ENCODE results near the gene CYP4A22. TPM values are rescaled to one million over a fixed set of nuclear protein-coding genes. Genes with fewer than 3 reads are reported as not detected.
"Not testable (repeated sequence)": the region's sequence is repeated elsewhere in the genome, so short reads cannot be mapped to it uniquely, and the experiment has no call there.

Gene CYP4A22
- total RNA-seq, 1 donor from 2014 or later: not detected

DNA sequence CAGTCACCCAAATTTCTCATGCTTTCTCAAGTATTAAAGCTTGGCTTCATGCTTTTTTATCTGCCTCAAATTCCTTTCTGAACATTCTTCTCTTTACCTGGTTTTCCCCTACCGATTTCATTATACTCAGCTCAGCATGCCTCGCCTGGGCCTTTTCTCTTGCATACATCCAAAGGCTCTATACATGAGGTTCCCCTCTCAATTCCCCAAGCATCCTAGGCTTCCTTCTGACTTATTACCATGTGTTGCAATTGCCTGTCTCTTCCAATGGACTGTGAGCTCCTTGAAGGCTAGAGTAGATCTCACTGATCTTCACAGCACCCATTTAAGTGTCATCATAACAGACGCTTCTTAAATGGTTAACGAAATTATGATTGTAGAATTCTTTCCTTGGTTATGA is 24.1 kb upstream of the CYP4A22 start:
- Mint-ChIP-seq H3K4me1 (ENCODE audit: unreplicated experiment) (no peaks in the 10 kb centered on the region), H3K27me3 (ENCODE audit: unreplicated experiment) (no peaks in the 10 kb centered on the region), H3K4me3 (ENCODE audit: unreplicated experiment) (no peak overlapping the region), H3K27ac (ENCODE audit: unreplicated experiment) (no peak overlapping the region), H3K36me3 (ENCODE audit: low read depth, unreplicated experiment) (no peaks in the 10 kb centered on the region), H3K9me3 (ENCODE audit: unreplicated experiment) (no peaks in the 10 kb centered on the region)
- DNase-seq (ENCODE audit: low spot score): no peak
- TF ChIP-seq, protein P1, sequence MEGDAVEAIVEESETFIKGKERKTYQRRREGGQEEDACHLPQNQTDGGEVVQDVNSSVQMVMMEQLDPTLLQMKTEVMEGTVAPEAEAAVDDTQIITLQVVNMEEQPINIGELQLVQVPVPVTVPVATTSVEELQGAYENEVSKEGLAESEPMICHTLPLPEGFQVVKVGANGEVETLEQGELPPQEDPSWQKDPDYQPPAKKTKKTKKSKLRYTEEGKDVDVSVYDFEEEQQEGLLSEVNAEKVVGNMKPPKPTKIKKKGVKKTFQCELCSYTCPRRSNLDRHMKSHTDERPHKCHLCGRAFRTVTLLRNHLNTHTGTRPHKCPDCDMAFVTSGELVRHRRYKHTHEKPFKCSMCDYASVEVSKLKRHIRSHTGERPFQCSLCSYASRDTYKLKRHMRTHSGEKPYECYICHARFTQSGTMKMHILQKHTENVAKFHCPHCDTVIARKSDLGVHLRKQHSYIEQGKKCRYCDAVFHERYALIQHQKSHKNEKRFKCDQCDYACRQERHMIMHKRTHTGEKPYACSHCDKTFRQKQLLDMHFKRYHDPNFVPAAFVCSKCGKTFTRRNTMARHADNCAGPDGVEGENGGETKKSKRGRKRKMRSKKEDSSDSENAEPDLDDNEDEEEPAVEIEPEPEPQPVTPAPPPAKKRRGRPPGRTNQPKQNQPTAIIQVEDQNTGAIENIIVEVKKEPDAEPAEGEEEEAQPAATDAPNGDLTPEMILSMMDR (IDR thresholded peaks at IDR 0.05; ENCODE audit: unreplicated experiment): no peak

DNA sequence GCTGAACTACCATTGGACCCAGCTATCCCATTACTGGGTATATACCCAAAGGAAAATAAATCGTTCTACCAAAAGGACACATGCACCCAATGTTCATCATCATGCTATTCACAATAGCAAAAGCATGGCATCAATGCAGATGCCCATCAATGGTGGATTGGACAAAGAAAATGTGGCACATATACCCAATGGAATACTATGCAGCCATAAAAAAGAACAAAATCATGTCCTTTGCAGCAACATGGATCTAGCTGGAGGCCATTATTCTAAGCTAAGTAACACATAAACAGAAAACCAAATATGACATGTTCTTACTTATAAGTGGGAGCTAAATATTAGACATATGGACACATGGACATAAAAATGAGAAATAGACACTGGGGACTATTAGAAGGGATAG is 16.2 kb upstream of the CYP4A22 start:
- not testable (repeated sequence) for H3K9me3 Mint-ChIP-seq (ENCODE audit: unreplicated experiment); H3K27me3 Mint-ChIP-seq (ENCODE audit: unreplicated experiment)

DNA sequence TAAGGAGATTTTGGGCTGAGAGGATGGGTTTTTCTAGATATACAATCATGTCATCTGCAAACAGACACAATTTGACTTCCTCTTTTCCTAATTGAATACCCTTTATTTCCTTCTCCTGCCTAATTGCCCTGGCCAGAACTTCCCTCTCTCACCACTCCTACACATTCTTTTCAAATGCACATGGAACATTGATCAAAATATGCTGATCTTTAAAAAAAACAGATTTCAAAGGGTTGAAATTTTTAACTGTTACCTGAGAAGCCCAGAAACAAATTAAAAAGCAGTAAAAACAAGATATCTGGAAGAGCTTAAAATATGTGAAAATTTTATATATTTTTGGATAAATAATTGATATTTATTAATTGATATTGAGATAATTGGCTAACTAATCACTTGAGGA is 12.4 kb upstream of the CYP4A22 start:
- not testable (repeated sequence) for H3K9me3 Mint-ChIP-seq (ENCODE audit: unreplicated experiment); DNase-seq (ENCODE audit: low spot score); H3K27me3 Mint-ChIP-seq (ENCODE audit: unreplicated experiment); H3K36me3 Mint-ChIP-seq (ENCODE audit: low read depth, unreplicated experiment)
- Mint-ChIP-seq H3K4me1 (ENCODE audit: unreplicated experiment) (peaks cover 15% of the 10 kb centered on the region), H3K27ac (ENCODE audit: unreplicated experiment) (peak overlapping the region; percentile 13), H3K4me3 (ENCODE audit: unreplicated experiment) (peak overlapping the region; percentile 21)

More for the DNA sequence above, 16.2 kb upstream of the CYP4A22 start:
- not testable (repeated sequence) for H3K27ac Mint-ChIP-seq (ENCODE audit: unreplicated experiment); H3K36me3 Mint-ChIP-seq (ENCODE audit: low read depth, unreplicated experiment); H3K4me3 Mint-ChIP-seq (ENCODE audit: unreplicated experiment); DNase-seq (ENCODE audit: low spot score); H3K4me1 Mint-ChIP-seq (ENCODE audit: unreplicated experiment)

DNA sequence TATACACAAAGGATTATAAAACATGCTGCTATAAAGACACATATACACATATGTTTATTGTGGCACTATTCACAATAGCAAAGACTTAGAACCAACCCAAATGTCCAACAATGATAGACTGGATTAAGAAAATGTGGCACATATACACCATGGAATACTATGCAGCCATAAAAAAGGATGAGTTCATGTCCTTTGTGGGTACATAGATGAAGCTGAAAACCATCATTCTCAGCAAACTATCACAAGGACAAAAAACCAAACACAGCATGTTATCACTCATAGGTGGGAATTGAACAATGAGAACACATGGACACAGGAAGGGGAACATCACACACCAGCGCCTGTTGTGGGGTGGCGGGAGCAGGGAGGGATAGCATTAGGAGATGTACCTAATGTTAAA is 10.2 kb upstream of the CYP4A22 start:
- not testable (repeated sequence) for H3K27ac Mint-ChIP-seq (ENCODE audit: unreplicated experiment); DNase-seq (ENCODE audit: low spot score); H3K4me3 Mint-ChIP-seq (ENCODE audit: unreplicated experiment); H3K36me3 Mint-ChIP-seq (ENCODE audit: low read depth, unreplicated experiment); H3K27me3 Mint-ChIP-seq (ENCODE audit: unreplicated experiment); H3K9me3 Mint-ChIP-seq (ENCODE audit: unreplicated experiment)
- peaks cover 26% of the 10 kb centered on the region for H3K4me1 Mint-ChIP-seq (ENCODE audit: unreplicated experiment)

DNA sequence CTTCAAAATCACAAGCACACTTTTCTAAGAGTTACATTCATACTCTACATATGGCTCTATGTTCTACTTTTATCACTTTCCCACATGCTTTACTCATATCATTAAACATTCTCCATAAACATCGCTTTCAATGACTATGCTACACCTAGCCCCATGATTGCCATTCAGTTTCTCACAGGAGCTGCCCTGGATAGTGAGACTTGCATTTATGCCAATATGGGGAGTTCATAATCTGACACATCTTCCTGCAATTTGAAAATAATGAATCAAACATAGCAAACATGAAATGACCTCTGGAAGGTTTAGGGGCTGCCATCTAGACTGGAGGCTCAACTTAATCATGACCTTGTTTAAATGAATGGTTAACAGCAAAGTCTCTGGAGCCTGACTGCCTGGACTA is 9.0 kb upstream of the CYP4A22 start:
- DNase-seq (ENCODE audit: low spot score): no peak
- H3K27me3 Mint-ChIP-seq (ENCODE audit: unreplicated experiment): no peaks in the 10 kb centered on the region
- TF ChIP-seq, protein P1 (IDR thresholded peaks at IDR 0.05; ENCODE audit: unreplicated experiment): no peak
- H3K4me3 Mint-ChIP-seq (ENCODE audit: unreplicated experiment): no peak overlapping the region
- no peaks in the 10 kb centered on the region for H3K9me3 Mint-ChIP-seq (ENCODE audit: unreplicated experiment)
- no peak overlapping the region for H3K27ac Mint-ChIP-seq (ENCODE audit: unreplicated experiment)
- H3K36me3 Mint-ChIP-seq (ENCODE audit: low read depth, unreplicated experiment): no peaks in the 10 kb centered on the region
- H3K4me1 Mint-ChIP-seq (ENCODE audit: unreplicated experiment): peaks cover 26% of the 10 kb centered on the region

DNA sequence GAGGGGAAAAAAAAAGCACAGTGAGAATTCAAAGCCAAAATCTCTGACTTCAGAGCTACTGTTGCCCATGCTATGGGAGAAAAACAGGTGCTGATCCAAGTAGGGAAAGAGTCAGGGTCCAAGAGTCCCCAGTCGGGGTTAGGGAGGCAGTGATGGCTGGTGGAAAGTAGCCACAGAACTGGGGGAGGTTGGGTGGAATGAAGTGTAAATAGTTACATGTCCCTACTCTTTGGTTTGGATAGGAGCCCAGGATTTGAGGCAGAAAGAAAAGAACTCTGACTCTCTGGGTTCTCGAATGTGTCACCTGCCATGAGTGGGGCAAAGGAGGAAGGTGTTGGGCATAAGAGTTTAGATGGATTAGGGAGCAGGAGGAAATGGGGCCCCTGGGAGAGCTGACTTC is 8.4 kb upstream of the CYP4A22 start:
- H3K27ac Mint-ChIP-seq (ENCODE audit: unreplicated experiment); H3K9me3 Mint-ChIP-seq (ENCODE audit: unreplicated experiment); H3K4me3 Mint-ChIP-seq (ENCODE audit: unreplicated experiment); H3K27me3 Mint-ChIP-seq (ENCODE audit: unreplicated experiment); H3K36me3 Mint-ChIP-seq (ENCODE audit: low read depth, unreplicated experiment); DNase-seq (ENCODE audit: low spot score): not testable (repeated sequence)
- peaks cover 26% of the 10 kb centered on the region for H3K4me1 Mint-ChIP-seq (ENCODE audit: unreplicated experiment)

DNA sequence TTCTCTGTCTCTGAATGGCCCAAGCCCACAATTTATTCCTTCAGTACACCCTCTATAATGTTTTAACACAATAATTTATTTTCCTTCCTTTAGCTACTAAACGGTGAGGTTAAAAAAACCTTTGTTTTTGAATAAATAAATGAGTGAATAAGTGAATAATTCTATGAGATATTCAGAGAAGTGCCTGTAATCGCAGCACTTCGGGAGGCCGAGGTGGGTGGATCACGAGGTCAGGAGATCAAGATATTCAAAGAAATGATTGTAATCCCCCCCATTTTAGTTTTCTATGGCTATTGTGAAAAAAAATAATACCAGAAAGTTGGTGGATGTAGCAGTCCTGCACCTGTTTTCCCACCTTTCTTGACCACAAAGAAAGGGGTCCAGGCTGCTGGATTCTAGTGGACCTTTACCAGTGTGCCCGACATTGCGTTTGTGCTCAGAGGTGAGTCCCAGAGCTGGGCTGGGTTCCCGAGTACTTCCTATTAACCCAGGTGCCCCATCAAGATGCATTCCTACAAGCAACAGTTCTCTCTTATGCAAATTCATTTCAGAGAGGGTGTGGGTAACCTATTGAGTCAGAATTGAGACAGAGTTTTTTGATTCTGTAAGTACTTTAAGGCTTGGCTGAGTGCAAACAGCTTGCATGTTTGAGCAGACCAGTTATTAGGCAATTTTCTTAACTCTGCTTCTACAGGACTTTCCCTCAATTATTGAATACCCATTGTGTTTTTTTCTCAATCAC is 7.6 kb upstream of the CYP4A22 start:
- not testable (repeated sequence) for H3K27me3 Mint-ChIP-seq (ENCODE audit: unreplicated experiment); H3K4me3 Mint-ChIP-seq (ENCODE audit: unreplicated experiment); H3K9me3 Mint-ChIP-seq (ENCODE audit: unreplicated experiment); H3K27ac Mint-ChIP-seq (ENCODE audit: unreplicated experiment); H3K36me3 Mint-ChIP-seq (ENCODE audit: low read depth, unreplicated experiment); DNase-seq (ENCODE audit: low spot score)
- H3K4me1 Mint-ChIP-seq (ENCODE audit: unreplicated experiment): peaks cover 26% of the 10 kb centered on the region

DNA sequence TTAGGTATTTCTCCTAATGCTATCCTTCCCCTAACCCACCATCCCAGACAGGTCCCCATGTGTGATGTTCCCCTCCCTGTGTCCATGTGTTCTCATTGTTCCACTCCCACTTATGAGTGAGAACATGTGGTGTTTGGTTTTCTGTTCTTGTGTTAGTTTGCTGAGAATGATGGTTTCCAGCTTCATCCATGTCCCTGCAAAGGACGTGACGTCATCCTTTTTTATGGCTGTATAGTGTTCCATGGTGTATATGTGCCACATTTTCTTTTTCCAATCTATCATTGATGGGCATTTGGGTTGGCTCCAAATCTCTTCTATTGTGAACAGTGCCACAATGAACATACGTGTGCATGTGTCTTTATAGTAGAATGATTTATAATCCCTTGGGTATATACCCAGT is 4.6 kb upstream of the CYP4A22 start:
- DNase-seq (ENCODE audit: low spot score); H3K27ac Mint-ChIP-seq (ENCODE audit: unreplicated experiment); H3K27me3 Mint-ChIP-seq (ENCODE audit: unreplicated experiment); H3K36me3 Mint-ChIP-seq (ENCODE audit: low read depth, unreplicated experiment); H3K9me3 Mint-ChIP-seq (ENCODE audit: unreplicated experiment); H3K4me3 Mint-ChIP-seq (ENCODE audit: unreplicated experiment): not testable (repeated sequence)
- peaks cover 23% of the 10 kb centered on the region for H3K4me1 Mint-ChIP-seq (ENCODE audit: unreplicated experiment)

All from endothelial cell (in vitro differentiated cells).